ENCODE data around the gene C11orf24.

- TF ChIP-seq POLR2A (IDR thresholded peaks at IDR 0.05; ENCODE audit: low read length) (no peak), GATA1 (IDR thresholded peaks at IDR 0.05; ENCODE audit: low read depth, low read length) (no peak)
Measured at GRCh38 chr11:68302670-68303069, 30.9 kb upstream of the C11orf24 start.
